Measurements from ENCODE around the gene OSTM1. TPM values are rescaled to one million over a fixed set of nuclear protein-coding genes. Genes with fewer than 3 reads are reported as not detected.
"Not testable (repeated sequence)": the region's sequence is repeated elsewhere in the genome, so short reads cannot be mapped to it uniquely, and the experiment has no call there.

OSTM1 gene
- total RNA-seq, 1 experiment from 2014 or later, result 78.8 TPM

DNA sequence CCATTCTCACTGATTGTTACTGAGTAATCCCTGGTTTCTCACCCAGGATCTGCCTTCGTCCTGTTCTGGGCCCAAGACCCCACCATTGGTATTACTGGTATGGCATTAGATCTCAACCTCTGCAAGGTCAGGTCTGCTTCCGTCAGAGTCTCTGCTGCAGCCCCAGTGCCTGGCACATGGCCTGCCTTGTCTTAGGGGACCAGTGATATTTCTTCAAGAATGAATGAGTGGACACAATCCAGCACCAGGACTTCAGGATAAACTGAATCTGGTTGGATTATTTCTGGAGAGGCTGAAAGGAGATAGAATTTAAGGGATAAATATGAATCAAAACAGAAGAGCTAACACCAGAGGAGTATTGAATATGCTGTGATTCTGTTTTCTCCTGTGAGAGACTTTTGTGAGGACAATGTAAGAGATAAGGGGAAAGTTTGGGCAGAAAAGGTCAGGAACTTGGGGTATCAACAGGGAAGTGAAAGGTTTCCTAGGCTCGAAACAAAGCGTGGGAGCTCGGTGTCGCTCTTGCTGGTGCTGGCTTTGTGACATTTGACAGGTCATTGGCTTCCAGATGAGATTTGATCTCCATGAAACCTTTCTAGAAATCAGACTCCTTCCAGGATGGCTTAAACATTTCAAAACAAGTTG is 53.9 kb downstream of the OSTM1 start:
- no peak for DNase-seq (ENCODE audit: low read depth)

GRCh38 chr6:108016283-108016682 is 58.3 kb downstream of the OSTM1 start:
- DNase-seq (ENCODE audit: low read depth), result not testable (repeated sequence)

GRCh38 chr6:108013787-108014439 is 60.6 kb downstream of the OSTM1 start:
- no peak for DNase-seq (ENCODE audit: low read depth)

DNA sequence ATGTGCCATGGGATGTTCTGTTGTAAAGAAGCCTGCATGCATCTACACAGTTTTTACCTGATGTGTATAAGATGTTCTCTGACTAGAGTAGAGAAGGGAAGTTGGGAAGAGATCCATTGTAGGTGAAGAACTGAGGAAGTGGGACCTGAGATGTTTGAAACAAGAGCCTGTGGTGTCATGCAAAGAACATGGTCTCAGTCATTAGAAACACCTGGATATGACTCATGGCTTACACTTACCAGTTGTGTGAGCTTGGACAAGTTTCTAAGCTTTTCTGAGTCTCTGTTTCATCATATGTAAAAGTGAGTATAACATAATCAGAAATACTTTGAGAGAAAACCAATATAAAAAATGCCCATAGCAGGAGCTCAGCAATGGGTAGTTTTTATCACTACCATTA is 64.6 kb downstream of the OSTM1 start:
- no peak for DNase-seq (ENCODE audit: low read depth)

- DNase-seq (ENCODE audit: low read depth), result not testable (repeated sequence)
Measured at GRCh38 chr6:108009258-108009657, 65.3 kb downstream of the OSTM1 start.

DNA sequence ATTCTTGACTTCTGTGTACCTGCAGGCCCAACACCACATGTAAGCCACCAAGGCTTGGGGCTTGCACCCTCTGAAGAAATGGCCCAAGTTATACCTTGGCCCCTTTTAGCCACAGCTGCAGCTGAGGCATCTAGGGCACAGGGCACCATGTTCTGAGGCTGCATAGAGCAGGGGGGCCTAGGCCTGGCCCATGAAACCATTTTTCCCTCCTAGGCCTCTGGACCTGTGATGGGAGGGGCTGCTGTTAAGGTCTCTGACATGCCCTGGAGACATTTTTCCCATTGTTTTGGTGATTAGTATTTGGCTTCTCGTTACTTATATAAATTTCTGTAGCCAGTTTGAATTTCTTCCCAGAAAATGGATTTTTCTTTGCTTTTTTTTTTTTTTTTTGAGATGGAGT is 66.2 kb downstream of the OSTM1 start:
- no peak for DNase-seq (ENCODE audit: low read depth)

- no peak for DNase-seq (ENCODE audit: low read depth)
Measured at GRCh38 chr6:108005961-108006360, 68.6 kb downstream of the OSTM1 start.

DNA sequence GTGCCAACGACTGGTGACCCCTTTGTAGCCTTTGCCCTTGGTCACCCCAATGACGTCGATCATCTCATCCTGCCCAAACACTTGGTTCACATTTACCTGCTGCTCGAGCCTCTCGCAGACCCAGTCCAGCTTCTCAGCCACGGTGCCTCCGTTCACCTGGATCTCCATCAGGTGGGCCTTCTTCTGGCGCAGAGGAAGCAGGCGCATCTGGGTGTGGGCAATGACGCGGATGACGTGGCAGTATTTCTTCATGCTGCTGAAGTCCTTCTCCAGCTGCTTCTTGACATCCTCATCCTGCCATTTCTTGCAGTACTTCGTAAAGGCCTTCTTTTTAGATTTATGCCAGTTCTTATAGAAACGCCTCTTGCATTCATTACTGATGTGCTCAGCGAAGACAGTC is 69.7 kb downstream of the OSTM1 start:
- no peak for DNase-seq (ENCODE audit: low read depth)

- peak; percentile 77 for DNase-seq (ENCODE audit: low read depth)
Measured at GRCh38 chr6:108002365-108003221, 71.9 kb downstream of the OSTM1 start.

DNA sequence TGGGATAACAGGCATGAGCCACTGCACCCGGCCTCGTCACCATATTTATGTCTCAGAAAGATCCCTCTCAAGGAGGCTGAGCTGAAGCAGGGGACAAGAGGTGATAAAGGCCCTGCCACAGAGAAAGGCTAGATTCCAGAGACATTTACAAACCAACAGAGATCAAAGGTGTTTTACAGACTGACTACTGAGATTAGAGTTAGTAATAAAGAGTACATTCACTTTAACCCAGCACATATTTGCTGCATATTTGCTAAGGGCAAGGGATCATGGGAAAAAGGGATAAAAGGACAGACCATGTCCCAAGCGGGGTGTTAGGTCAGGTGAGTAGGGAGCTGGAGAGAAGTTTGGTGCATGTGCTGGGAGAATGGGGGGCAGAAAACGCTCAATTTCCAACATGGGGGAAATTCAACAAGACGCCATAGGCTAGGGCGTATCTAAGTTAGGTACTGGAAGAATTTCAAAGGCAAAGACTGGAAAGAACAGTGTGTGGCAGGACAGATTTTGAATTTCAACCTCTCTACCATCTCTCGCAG is 72.8 kb downstream of the OSTM1 start:
- no peak for DNase-seq (ENCODE audit: low read depth)

DNA sequence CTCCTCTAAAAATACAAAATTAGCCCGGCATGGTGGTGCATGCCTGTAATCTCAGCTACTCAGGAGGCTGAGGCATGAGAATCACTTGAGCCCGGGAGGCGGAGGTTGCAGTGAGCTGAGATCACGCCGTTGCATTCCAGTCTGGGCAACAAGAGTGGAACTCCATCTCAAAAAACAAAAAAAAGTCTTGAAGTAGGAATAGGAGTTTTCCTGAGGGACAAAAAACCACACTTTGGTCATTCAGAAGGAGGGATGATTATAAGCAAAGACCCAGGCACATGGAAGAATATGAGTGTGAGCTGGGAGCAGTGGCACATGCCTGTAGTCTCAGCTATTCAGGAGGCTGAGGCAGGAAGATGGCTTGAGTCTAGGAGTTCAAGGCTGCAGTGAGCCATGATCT is 74.3 kb downstream of the OSTM1 start:
- DNase-seq (ENCODE audit: low read depth), result not testable (repeated sequence)

GRCh38 chr6:107999341-107999740 is 75.2 kb downstream of the OSTM1 start:
- no peak for DNase-seq (ENCODE audit: low read depth)

- no peak for DNase-seq (ENCODE audit: low read depth)
Measured at GRCh38 chr6:107991772-107992550, 82.6 kb downstream of the OSTM1 start.

Other genes with a start within 250 kb of the OSTM1 start
- gene SEC63, start 116.5 kb downstream of the OSTM1 start, total RNA-seq (2014; rRNA removed; shearing (Covaris generic)), result 11.8 and 22.9 TPM in 2 replicates
- gene NR2E1, start 91.3 kb upstream of the OSTM1 start, total RNA-seq (2014; rRNA removed; shearing (Covaris generic)), result 0.37 and 1.2 TPM in 2 replicates
- 358 and 371 TPM in 2 replicates for gene SNX3, start 186.3 kb upstream of the OSTM1 start, total RNA-seq (2014; rRNA removed; shearing (Covaris generic))
- 8.9 and 12.4 TPM in 2 replicates for gene AFG1L, start 220.3 kb upstream of the OSTM1 start, total RNA-seq (2014; rRNA removed; shearing (Covaris generic))